H1 (cell line): ENCODE data around the gene THADA. TPM values are rescaled to one million over a fixed set of nuclear protein-coding genes. Genes with fewer than 3 reads are reported as not detected.

Experiments
- CTCF ChIA-PET: fragments of 300-600 bp; sonication (Branson Sonifier 250); formaldehyde crosslinking; loops from one replicate; lab custom pipeline; 2021; ENCODE audit not compliant: partially characterized antibody; lab: Charles Lee
- POLR2A ChIA-PET: fragments of 300-600 bp; sonication (Branson Sonifier 250); formaldehyde crosslinking; loops from one replicate; lab custom pipeline; 2021; ENCODE audit warnings: inconsistent platforms; ENCODE audit not compliant: partially characterized antibody; lab: Charles Lee
- DNase-seq, 2 experiments: peaks; one replicate each; pipeline versions ENCODE4 v3.0.0 to v3.0.0-alpha.2; 2010 to 2022; ENCODE audit warnings: low spot score in 2 of 2, low read depth in 1 of 2, mixed read lengths in 1 of 2
- FAIRE-seq: peaks from 2 replicates; lab custom pipeline; 2011; peaks lifted over from hg19 to GRCh38; lab: Jason Lieb, UNC
- H2AFZ ChIP-seq: 2 replicates; pipeline ENCODE4 v1.8.1; 2012; ENCODE audit warnings: low read length, inconsistent platforms
- H2AK5ac ChIP-seq: 2 replicates; pipeline ENCODE4 v1.6.1; 2013; ENCODE audit warnings: low read depth, low read length
- H2BK120ac ChIP-seq: replicated peaks from 2 replicates; pipeline ENCODE3; 2013; ENCODE audit warnings: low read depth, low read length, inconsistent platforms
- H2BK12ac ChIP-seq: 2 replicates; pipeline ENCODE4 v1.6.1; 2013; ENCODE audit warnings: low read depth, low read length
- H2BK15ac ChIP-seq: 2 replicates; pipeline ENCODE4 v1.6.1; 2013; ENCODE audit warnings: low read length
- H2BK20ac ChIP-seq: 2 replicates; pipeline ENCODE4 v1.6.1; 2013; ENCODE audit warnings: low read length
- H2BK5ac ChIP-seq: 2 replicates; pipeline ENCODE4 v1.6.1; 2013; ENCODE audit warnings: low read depth, low read length
- H3K14ac ChIP-seq: 2 replicates; pipeline ENCODE4 v1.6.1; 2013; ENCODE audit warnings: inconsistent platforms; ENCODE audit not compliant: insufficient read length
- H3K18ac ChIP-seq: 2 replicates; pipeline ENCODE4 v1.6.1; 2013; ENCODE audit warnings: low read length; ENCODE audit errors: extremely low read depth
- H3K23ac ChIP-seq: 2 replicates; pipeline ENCODE4 v1.6.1; 2013; ENCODE audit warnings: inconsistent platforms; ENCODE audit not compliant: insufficient read length
- H3K23me2 ChIP-seq: 2 replicates; pipeline ENCODE4 v1.6.1; 2013; ENCODE audit warnings: low read depth, low read length
- H3K27ac ChIP-seq: 2 replicates; pipeline ENCODE4 v1.6.1; 2011; ENCODE audit warnings: low read depth, low read length, inconsistent platforms
- H3K27me3 ChIP-seq, 4 experiments: replicated peaks in 1 of 4; 1 replicate in 1 of 4; 2 replicates in 3 of 4; pipeline versions ENCODE4 v1.6.1 to v1.8.1; 2011 to 2013; ENCODE audit warnings: low read length in 3 of 4, mild to moderate bottlenecking in 3 of 4, inconsistent platforms in 2 of 4, mixed read lengths in 2 of 4, moderate library complexity in 1 of 4; ENCODE audit not compliant: control insufficient read depth in 3 of 4, insufficient read depth in 3 of 4; ENCODE audit errors: extremely low read depth in 1 of 4
- H3K36me3 ChIP-seq, 4 experiments: 2 replicates each; pipeline versions ENCODE4 v1.6.1 to v1.8.1; 2011 to 2013; ENCODE audit warnings: mild to moderate bottlenecking in 4 of 4, low read length in 3 of 4, moderate library complexity in 2 of 4, control low read depth in 1 of 4, inconsistent platforms in 1 of 4; ENCODE audit not compliant: insufficient read depth in 4 of 4, control insufficient read depth in 2 of 4
- H3K4ac ChIP-seq: replicated peaks from 2 replicates; pipeline ENCODE3; 2013; ENCODE audit warnings: low read length, low read depth, mixed read lengths, inconsistent platforms; ENCODE audit not compliant: insufficient read length
- H3K4me1 ChIP-seq, 4 experiments: replicated peaks in 1 of 4; 1 replicate in 1 of 4; 2 replicates in 3 of 4; pipeline versions ENCODE4 v1.6.1 to v1.8.1; 2011 to 2013; ENCODE audit warnings: low read length in 3 of 4, inconsistent platforms in 2 of 4, mixed read lengths in 1 of 4; ENCODE audit not compliant: insufficient read depth in 4 of 4, control insufficient read depth in 3 of 4
- H3K4me2 ChIP-seq, 2 experiments: 2 replicates each; pipeline versions ENCODE4 v1.6.1 to v1.8.1; 2011 to 2013; ENCODE audit warnings: low read depth in 2 of 2, low read length in 2 of 2, control low read depth in 1 of 2, inconsistent platforms in 1 of 2, mild to moderate bottlenecking in 1 of 2; ENCODE audit not compliant: insufficient read depth in 1 of 2
- H3K4me3 ChIP-seq, 4 experiments: fragments of 200-600, 300-600 bp in 1 of 4; sonication (generic), shearing (Covaris generic), sonication (Bioruptor Twin) in 1 of 4; 2 replicates each; pipeline versions ENCODE4 v1.5.1 to v1.8.1; 2011 to 2016; ENCODE audit warnings: low read length in 4 of 4, low read depth in 3 of 4, control low read depth in 2 of 4, inconsistent platforms in 2 of 4, mild to moderate bottlenecking in 2 of 4, mixed read lengths in 1 of 4, moderate library complexity in 1 of 4; ENCODE audit not compliant: insufficient read depth in 2 of 4; ENCODE audit errors: extremely low read depth in 1 of 4
- H3K56ac ChIP-seq: replicated peaks from 2 replicates; pipeline ENCODE3; 2013; ENCODE audit warnings: low read depth, mild to moderate bottlenecking, mixed read lengths, low read length, inconsistent platforms; ENCODE audit not compliant: insufficient read length
- H3K79me1 ChIP-seq: 2 replicates; pipeline ENCODE4 v1.6.1; 2013; ENCODE audit warnings: low read depth, low read length, control low read depth
- H3K79me2 ChIP-seq, 2 experiments: 2 replicates each; pipeline versions ENCODE4 v1.6.1 to v1.8.1; 2012 to 2013; ENCODE audit warnings: low read length in 2 of 2, mild to moderate bottlenecking in 2 of 2, inconsistent platforms in 1 of 2; ENCODE audit not compliant: insufficient read depth in 2 of 2, control insufficient read depth in 1 of 2
- H3K9ac ChIP-seq, 4 experiments: replicated peaks in 1 of 4; 1 replicate in 1 of 4; 2 replicates in 3 of 4; pipeline versions ENCODE4 v1.6.1 to v1.8.1; 2011 to 2013; ENCODE audit warnings: low read depth in 3 of 4, low read length in 3 of 4, control low read depth in 2 of 4, mild to moderate bottlenecking in 2 of 4, moderate library complexity in 2 of 4, inconsistent platforms in 1 of 4; ENCODE audit errors: extremely low read depth in 1 of 4
- H3K9me3 ChIP-seq, 2 experiments: 2 replicates each; pipeline versions ENCODE4 v1.6.1 to v1.8.1; 2012 to 2013; ENCODE audit warnings: mild to moderate bottlenecking in 2 of 2, moderate library complexity in 2 of 2, control low read depth in 1 of 2, inconsistent platforms in 1 of 2, low read depth in 1 of 2, low read length in 1 of 2, mixed read lengths in 1 of 2; ENCODE audit not compliant: insufficient read depth in 2 of 2
- H4K20me1 ChIP-seq, 2 experiments: replicated peaks in 1 of 2; 2 replicates each; pipeline versions ENCODE3 to v1.8.1; 2011 to 2013; ENCODE audit warnings: inconsistent platforms in 2 of 2, low read length in 2 of 2, mild to moderate bottlenecking in 1 of 2; ENCODE audit not compliant: insufficient read depth in 2 of 2, control insufficient read depth in 1 of 2
- H4K5ac ChIP-seq: 2 replicates; pipeline ENCODE4 v1.6.1; 2013; ENCODE audit warnings: low read length, low read depth, mixed read lengths, inconsistent platforms; ENCODE audit not compliant: insufficient read length
- H4K8ac ChIP-seq: 2 replicates; pipeline ENCODE4 v1.8.0; 2013; ENCODE audit warnings: mild to moderate bottlenecking, moderate library complexity, low read length, inconsistent platforms; ENCODE audit not compliant: insufficient read depth; ENCODE audit errors: extremely low read depth
- H4K91ac ChIP-seq: replicated peaks from 2 replicates; pipeline ENCODE3; 2013; ENCODE audit warnings: low read length, mixed read lengths, inconsistent platforms; ENCODE audit not compliant: insufficient read length
- ASH2L ChIP-seq: fragments of 200-600, 300-600 bp; sonication (generic); IDR thresholded peaks from one replicate; pipeline ENCODE4 v1.7.1; 2017; ENCODE audit warnings: low read length
- WGBS, 2 experiments: shearing (Covaris generic) in 1 of 2; methylation state at CpG; one replicate each; pipeline versions ENCODE4 v1.1.6 to v1.1.7; 2013 to 2015; ENCODE audit warnings: low lambda C conversion rate in 2 of 2, mixed read lengths in 2 of 2, inconsistent platforms in 1 of 2, low coverage in 1 of 2, missing lambda C conversion rate in 1 of 2; ENCODE audit not compliant: insufficient replicate concordance in 2 of 2, insufficient coverage in 1 of 2, insufficient read length in 1 of 2; ENCODE audit errors: extremely low coverage in 1 of 2, missing lambda C conversion rate in 1 of 2; 5-methylcytosine and 5-hydroxymethylcytosine counted together
- polyA plus RNA-seq, 7 experiments: library from polyadenylated mRNA; depleted of rRNA in 3 of 7; stranded (reverse) in 5 of 7; unstranded in 2 of 7; fragments of >200 nt in 5 of 7; fragments of 200-250 nt in 2 of 7; gene quantifications; 1 replicate in 5 of 7; 2 replicates in 1 of 7; 4 replicates in 1 of 7; pipeline versions ENCODE4 v1.2.1 to v1.2.3, GENCODE V29; 2011 to 2013; ENCODE audit warnings: missing spikeins in 2 of 7, mixed read lengths in 2 of 7
- total RNA-seq: library from RNA; stranded (reverse); fragmentation: NEBNext Ultra II Directional; extraction: Animal tissue kit (Norgen Biotek cat#: 25700); gene quantifications from 2 replicates; pipeline ENCODE4 v1.2.1, GENCODE V29; 2021

Gene THADA
- total and polyA plus RNA-seq, 2 of the 8 experiments (the other 6 are each of a cell fraction or from before 2014, with no cell fraction given) = 22.4 to 26.8 TPM

- Histone ChIP-seq H3K23me2 (peaks cover 8% of the 10 kb centered on the region), H3K56ac (peak overlapping the region; percentile 70), H3K14ac (no peak overlapping the region), H2AK5ac (no peak overlapping the region), H4K5ac (peak overlapping the region; percentile 73), H4K91ac (peak overlapping the region; percentile 100), H3K27me3 (no peaks in the 10 kb centered on the region), H3K18ac (peak overlapping the region; percentile 99), H2BK5ac (peak overlapping the region; percentile 100), H4K8ac (no peak overlapping the region), H4K20me1 (peaks cover 4% of the 10 kb centered on the region in 2 experiments), H3K79me2 (peaks cover 0 to 17% of the 10 kb centered on the region in 2 experiments; a peak in 2 of 4 replicates), H2AFZ (no peak overlapping the region), H3K4me2 (peak overlapping the region; percentile 78 to 80), H3K79me1 (no peaks in the 10 kb centered on the region), H3K9me3 (no peaks in the 10 kb centered on the region), H3K27ac (no peak overlapping the region; the same call in 1 of the 2 replicates), H2BK15ac (no peak overlapping the region), H2BK120ac (peak overlapping the region; percentile 91), H2BK12ac (no peak overlapping the region), H3K4me3 (peak overlapping the region in 3 of 4 experiments; percentile 36 to 83 (median 44); a peak in 5 of 8 replicates), H3K23ac (no peak overlapping the region), H3K36me3 (peaks cover 0 to 13% (median 2%) of the 10 kb centered on the region in 4 experiments; a peak in 1 of 8 replicates), H3K4ac (no peak overlapping the region), H2BK20ac (peak overlapping the region; percentile 52; the same call in 1 of the 2 replicates), H3K4me1 (peaks cover 20 to 40% (median 28%) of the 10 kb centered on the region in 4 experiments), H3K9ac (no peak overlapping the region)
- DNase-seq = no peak
- POLR2A ChIA-PET = interaction anchor here (0.8 to 8.6 kb wide), 11 partner anchors 9 to 244 kb away, joined by 3 to 52 read pairs (median 4); partner anchors contain the start of gene ZFP36L2
- CTCF ChIA-PET = interaction anchor here (0.5 to 7.6 kb wide), 15 partner anchors 10 to 289 kb away, joined by 3 to 101 read pairs (median 6); partner anchors contain the start of gene ZFP36L2
- 3% methylated on average over 12 of the region's 13 CpGs; no CpG with 5 or more reads in 1 of the 2 experiments for WGBS, 2 experiments
- no peak for FAIRE-seq
- TF ChIP-seq ASH2L = peak; percentile 4
These were observed 377.6 kb downstream of the THADA start for GRCh38 chr2:43218155-43218701.
